Limb (tissue), 2 donors: ENCODE data around the gene RELN.
A peak's percentile ranks its signal among the peaks of the same experiment; 100 is the strongest.

ENCODE experiments used
- DNase-seq, 2 donors: peaks; one replicate each; pipeline ENCODE4 v3.0.0-alpha.2; 2016; ENCODE audit errors: extremely low spot score in 2 of 2

The RELN gene

DNA sequence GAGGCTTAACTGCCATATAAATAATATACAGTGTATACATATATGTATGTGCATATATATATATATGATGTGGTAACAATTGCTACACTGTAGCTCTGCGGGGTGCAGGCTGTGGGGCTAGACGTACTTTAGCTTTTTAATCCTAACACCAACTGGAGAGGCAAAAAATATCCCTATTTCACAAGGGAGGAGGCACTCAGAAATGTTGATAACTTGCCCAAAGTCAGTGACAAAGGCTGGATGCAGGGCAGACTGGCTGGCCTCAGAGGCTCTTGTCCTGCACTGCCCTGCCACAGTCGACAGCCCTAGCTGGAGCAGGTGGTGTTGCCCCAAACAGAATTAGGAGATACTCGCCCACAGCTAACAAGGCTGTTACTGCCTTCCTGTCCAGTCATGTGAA is 1.5 kb upstream of the RELN start:
- DNase-seq = no peak

DNA sequence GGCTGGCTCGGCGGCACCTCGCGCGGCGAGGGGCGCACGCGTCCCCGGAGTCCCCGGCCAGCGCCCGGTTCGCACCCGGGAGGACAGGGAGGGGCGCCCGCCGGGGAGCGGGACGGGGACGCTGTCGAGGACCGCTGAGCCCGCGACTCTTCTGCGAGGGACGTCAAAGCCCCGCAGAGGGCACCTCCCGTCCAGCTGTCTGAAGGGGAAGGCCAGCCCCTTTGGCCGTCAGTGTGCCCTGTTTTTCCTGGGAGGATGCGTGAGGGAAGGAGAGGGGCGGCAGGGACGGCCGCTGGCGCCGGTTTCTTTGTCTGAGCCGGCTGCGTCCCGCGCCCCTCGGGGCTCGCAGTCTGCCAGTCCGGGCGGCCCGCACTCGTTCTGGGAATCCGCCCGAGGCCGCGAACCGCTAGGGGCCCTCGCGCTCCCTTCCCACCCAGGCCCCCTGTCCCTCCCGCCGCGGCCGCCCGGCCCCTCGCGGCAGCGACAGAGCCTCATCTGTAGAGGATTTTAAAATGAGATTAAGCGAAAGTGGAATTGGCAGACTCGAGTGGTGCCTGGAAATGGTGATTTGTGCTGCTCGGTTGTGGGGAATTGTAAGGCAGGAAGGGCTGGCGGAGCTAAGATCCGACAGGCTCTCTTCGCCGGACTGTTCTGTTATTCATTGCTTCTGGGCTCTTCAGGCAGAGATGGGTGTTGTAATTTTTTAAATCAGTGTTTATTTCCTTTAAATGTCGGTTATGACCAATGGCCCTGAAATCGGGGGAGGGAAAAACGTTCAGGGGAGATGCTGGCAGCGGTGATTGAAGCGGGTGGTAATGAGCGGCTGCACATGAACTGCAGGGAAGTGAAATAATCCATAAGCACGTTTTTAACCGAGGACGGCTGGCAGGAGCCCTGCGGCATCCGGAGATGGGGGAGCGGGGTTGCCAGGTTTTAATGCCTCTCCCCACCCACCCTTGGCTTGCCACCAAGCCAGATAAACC is 618 bp upstream of the RELN start:
- peak; percentile 24 to 77 for DNase-seq

DNA sequence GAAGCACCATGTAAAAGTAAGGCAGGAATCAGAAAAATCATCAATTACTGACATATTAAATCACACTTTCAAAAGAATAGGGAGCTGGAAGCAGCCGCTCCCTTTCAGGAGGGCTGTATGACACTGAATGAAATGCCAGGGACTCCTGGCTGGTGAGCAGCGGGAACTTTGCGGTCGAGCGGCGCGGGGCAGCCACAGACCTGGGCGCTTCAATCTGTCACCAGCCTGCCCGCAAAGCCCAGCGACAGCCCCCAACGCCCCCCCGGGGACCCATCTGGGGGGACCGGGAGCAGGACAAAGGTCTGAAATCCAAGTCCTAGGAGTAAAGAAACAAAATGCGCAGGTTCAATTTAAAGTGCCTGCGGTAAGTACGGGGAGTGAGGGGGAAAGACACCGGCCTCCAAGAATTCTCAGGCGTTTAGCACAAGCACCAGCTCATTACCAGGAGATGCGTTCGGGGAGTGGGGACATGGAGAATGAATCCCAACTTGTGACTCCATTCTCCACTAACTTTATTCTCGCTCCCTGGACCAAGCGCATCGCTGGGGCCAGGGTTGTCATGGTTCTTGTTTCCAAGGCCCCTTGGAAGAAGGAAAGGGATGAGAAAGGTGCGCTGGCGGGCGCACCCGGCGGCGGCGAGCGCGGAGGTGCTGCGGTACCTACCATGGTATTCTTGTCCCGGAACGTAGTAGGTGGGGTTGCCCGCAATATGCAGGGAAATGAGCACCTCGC is 824 bp downstream of the RELN start:
- DNase-seq = peak in 1 of 2 donors; percentile 34

DNA sequence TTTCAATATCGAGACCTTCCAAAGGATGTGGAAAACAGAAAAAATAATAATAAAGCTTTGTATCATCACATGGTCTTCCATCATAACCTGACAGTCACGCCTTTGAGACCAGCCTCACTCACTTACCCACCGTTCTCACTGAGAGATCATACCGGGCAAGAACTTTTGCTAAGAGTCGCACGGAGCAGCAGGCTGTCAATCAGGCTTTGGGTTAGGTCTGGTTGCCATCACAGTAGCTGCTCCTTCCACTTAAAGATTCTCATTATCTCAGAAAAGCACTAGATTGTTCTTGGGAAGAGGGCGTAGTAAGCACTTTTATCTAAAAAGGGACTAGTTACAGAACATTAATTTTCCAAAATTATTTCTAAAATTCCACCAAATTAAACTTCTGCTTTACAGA is 2.0 kb downstream of the RELN start:
- DNase-seq = no peak

DNA sequence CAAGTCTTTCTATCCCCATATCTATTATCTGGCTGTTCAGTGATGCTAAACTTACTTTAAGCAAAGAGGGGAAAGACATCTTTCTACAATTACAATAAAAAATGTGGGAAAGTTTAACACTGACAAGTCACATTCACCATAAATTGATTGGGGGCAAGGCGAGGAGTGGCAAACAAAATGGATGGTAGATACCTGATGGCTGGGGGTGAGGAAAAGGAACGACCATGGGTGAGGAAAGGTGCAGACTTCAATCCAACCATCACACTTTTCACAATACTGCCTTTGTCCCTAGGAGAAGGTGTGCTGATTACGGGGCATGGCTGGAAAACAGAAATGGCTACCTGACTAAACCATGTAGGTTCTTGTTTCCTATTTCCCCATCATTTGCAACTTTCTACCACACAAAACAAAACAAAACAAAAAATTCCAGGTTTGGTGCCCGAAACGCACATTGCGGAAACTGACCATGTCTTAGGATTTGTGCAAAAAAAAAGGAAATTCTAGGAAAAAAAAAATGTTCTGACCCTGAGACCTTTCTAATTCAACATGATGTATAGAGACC is 3.8 kb downstream of the RELN start:
- no peak for DNase-seq

DNA sequence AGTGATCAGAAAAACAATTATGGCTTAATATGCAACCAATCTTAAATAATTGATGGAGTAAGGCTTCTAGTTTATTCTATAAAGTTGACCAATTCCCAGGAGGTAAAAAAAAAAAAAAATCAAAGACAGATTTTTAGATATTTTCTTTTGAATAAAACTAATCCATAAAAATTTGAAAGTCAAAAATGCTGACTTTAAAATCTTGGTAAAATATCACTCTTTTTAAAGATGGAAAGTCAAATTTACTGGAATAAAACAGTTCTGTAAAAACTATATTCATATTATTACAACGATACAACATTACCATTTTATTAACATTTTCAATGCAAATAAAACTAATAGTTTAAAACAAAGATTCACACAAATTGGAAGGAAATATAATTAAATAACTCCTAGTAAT is 5.4 kb downstream of the RELN start:
- no peak for DNase-seq

DNA sequence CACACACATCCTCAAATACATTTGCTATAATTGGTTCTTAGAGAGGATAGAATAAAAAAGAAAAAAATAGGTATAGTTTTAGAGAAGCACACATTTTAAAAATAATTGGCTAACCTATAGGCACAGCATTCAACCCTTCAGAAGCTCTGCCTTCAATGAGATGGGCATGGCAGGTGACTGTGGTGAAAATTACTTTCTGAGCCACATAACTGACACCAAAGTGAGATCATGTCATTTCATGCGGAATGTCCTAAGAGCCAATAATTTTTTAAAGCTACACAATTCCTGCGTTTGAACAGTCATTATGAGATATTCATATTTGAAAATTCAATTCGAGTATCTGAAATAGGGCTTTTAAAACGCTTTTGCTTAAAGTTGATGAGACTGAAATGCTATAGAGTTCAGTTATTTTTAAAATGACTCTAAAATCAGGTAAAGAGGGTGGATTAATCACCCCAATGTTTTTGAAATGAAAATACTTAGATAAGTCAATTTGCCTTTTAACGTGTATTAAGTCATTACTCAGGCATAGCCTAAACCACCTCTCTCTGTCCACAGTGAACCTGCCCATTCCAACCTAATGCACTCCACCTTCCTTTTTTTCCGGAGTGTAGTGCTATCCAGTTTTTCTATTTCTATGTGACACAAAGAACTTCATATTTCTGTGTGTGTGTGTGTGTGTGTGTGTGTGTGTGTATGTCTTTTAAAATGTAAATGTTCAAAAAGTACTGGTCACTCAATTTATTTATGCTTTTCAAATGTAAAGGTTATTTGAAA is 6.1 kb downstream of the RELN start:
- DNase-seq = no peak

DNA sequence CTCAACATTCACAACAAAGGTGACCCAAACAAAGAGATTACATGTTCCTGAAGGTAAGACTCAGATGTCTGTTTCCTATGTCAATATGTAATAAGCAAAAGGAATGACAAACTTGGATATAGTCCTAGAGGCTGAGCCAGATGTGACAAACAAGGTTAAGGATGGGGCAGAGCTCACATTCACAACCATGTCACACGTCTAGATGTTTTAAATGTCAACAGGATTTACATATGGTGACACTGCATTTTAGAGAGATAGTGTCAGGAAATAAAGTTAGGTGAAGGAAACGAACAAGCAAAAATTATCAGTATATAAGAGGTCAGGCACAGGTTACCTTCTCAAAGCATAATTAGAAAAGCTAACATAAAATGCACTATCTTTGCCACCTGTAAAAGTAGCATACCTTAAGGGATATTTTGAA is 8.4 kb downstream of the RELN start:
- DNase-seq = no peak

DNA sequence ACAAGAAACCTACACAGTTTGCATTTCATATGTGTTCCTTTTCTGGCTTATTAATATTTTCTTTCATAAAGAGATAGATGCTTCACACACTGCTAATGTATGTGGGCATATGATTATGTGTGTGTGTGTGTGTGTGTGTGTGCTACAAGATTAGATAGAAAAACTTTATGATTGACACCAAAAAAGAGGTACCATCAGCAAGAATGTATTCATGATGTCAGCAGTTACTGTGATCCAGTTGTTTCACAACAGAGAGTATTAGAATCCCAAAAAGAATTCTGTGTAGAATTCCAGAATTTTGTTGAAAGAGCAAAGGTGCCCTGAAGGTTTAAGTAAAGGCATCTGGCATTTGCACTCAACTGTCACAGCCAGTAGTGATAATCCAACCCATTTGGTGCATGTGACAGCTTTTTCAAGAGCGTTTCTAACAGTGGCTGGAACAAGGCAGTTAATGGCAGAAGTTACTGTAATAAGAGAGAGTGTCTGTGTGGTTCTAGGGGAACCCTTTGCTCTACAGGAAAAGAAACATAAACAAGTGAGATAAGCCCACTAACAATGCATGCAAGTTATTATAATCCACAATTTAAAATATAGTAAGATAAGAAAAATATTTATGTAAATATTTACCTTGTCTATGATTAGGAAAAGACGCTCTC is 16.6 kb downstream of the RELN start:
- no peak for DNase-seq

DNA sequence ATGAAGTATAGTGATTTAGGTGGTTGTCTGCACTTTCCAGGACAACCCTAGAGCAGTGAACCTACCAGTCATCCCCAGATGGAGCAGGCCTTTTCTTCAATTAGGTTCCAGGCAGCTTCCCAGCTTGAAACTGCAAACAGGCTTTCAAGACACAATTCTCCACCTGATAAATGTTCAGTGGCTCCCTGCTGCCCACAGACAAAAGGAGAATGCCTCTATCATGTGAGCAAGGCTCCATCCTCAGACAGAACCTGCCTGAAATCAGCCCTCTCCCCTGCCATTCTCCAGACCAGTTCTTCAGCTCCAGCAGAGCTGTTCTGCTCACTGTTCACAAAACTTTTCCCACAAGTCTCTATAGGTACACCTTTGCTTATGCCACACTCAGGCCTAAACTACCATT is 22.1 kb downstream of the RELN start:
- no peak for DNase-seq

DNA sequence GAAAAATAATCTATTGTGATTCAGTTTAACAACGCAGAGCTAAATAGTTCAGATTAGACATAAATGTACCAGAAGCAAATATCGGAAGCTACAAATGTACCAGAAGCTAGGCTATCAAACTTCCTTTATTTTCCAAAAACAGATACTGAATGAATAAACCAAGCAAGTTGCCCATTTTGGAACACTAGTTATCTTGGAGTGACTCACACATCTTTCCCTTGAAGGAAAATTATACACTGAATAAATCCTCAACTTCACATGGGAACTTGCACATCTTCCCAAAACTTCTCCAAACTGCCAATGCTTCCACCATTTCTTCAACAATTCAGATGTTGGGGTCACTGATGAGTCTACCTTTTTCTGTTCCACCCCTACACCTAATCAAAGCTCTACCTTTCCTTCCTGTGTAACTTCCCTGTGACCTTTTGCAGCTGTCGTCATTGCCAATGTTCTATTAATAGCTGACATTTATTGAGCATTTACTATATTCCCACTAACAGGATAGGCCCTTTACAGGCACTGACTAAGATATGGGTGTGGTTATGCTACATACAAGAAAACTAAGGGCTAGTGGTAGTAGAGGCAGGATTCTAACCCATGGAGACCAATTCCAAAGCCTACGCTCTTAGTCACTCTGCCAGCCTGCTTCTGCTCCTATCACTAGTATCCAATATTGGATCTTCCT is 22.7 kb downstream of the RELN start:
- DNase-seq = no peak

DNA sequence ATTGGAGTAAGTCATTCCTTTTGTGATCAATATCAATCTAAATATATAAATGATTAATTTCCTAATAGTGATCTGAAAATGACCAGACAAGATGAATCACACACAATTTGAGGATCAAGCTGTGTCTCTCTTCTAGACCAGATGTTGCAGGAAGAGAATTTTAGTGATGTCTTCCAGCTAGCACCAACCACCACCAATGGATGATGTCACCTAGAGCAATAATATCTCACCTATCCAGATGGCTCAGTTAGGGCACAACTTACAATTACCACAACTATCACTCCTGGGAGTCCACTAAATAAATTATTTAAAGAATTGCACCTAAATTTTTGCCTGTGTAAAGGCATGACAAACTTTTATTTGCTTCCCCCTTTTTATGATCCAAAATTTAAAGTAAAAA is 25.2 kb downstream of the RELN start:
- no peak for DNase-seq

DNA sequence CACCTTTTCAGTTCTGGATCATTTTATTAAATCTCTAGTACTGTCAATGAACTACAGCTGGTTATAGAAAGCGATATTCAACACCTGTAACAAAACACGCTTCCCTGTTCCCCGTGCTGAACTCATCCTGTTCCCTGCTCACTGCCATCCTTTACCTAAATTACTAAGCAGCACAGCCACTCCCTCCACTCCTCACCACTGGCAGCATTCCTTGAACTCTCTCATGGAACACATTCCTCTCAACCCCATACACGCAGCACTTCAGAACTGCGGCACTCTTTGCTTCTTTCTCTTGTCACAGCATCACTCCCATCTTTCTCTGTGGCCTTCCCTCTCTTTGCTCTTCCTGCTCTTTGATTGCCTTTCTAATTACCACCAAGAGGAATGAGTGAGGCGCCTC is 27.4 kb downstream of the RELN start:
- no peak for DNase-seq

DNA sequence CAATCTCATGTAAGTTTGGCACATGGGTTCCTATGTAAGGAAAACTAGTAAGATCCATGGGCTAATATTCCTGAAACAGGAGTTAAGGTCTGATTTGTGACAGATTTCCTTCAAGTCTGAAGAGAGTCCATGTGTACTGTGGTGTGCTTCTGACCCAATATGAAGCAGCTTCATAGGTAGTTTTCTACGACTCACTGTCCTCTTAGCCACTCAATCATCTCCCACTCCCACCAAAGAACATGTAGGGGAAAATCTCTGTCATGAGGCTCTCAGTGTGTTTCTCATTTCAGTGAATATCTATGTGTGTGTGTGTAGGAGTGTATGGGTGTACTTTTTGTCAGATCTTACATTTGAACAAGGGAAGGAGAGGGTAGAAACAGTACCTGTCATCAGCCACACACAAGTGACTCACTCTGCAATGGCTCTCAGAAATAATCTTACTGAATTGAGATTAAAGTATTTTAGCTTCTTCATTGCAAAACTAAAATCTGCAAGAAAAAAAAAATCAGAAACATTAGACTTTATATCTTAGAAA is 31.1 kb downstream of the RELN start:
- no peak for DNase-seq

DNA sequence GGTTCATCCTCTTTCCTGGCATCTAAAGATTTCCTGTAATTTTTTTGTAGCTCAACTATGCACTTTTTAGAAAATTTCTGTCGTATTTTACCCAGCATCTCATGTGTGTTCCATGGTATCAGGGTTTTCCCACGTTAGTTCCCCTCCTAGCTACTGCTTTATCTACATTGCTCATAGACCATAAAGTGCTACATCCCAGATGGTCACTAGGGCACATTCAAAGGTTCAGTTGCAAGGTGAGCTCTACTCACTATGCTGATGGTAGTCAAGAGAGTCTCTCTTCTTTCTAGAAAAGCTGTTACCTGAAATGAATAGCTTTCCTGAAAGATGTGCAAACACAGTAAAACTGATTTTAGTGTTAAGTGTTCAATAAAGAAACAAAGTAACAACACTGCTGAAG is 33.5 kb downstream of the RELN start:
- DNase-seq = no peak

DNA sequence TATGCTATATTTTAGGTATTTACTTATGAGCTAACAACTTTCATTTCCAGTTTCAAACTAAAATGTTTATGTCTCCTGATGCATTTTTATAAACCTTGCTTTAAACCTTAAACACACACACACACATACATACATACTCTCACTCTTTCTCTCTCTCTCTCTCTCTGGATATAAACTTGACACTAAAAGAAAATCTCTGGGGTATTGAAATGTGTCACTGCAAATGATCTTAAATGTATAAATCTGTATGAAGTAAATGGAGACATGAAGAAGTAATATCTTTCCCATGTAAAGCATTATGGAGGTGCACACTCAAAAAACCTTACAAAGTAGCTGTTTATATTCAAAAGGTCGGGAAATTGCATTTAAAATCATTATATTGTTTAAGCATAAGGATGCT is 37.0 kb downstream of the RELN start:
- DNase-seq = no peak

DNA sequence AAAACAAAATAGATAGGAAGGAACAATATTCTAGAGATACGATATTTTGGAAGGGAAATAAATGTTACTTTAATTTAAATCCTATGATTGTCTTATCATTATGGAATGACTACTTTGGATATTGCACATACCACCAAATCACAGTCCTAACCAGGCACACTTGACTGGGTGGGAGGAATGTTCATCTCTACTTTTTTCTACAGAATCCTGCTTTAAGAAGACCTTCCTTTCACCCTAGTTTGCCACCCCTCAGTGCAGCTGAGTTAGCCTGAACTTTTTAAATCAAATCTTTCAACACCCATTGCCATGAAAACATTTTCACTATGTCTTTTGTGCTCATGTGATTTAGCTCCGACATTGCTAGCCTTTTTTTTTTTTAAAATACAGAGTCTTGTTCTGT is 38.1 kb downstream of the RELN start:
- no peak for DNase-seq

DNA sequence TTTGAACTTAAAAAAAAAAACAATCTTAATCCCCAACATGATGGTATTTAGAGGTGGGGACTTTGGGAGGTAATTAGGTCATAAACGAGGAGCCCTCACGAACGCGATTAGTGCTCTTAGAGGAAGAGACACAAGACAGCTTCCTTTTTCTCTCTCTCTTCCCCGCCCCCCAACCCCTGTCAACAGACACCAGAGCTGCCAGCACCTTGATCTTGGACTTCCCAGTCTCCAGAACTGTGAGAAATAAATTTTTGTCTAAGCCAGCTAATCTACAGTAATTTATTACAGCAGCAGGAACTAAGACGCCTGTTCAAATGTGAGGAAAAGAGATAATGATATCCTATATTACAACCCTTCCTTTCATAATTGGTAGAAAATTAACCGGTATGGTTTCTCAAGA is 40.1 kb downstream of the RELN start:
- DNase-seq = no peak

DNA sequence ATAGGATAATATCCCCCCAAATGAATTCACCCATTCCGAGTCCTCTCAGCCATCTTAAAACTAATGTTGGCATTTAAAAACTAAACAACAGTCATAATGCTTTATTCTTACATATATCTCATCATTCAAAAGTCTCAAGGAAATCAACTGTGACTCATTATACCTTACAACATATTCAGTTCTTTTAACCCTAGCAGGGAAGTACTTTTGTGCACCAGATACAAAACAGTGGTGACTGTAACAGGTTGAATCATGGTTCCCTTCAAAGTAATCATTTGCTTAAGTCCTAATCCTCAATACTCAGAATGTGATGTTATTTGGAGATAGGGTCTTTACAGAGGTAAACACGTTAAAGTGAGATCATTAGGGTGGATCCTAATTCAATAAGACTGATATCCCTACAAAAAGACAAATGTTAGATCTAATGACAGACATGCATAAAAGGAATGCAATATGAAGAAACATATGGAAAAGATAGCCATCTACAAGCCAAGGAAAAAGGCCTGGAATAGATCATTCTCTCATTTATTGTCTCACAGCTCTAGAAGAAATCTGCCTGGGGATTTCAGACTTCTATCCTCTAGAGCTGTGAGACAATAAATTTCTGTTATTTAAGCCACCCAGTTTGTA is 42.3 kb downstream of the RELN start:
- DNase-seq = no peak
